H9 (cell line): ENCODE results near the gene PEX5. TPM values are rescaled to one million over a fixed set of nuclear protein-coding genes. Genes with fewer than 3 reads are reported as not detected.

ENCODE experiments used
- DNase-seq: peaks from one replicate; pipeline ENCODE4 v3.0.0-alpha.2; 2017
- H2AFZ ChIP-seq: one replicate; pipeline ENCODE4 v1.6.1; 2013; ENCODE audit warnings: mild to moderate bottlenecking, low read length, control low read depth, moderate library complexity
- H2AK5ac ChIP-seq: 2 replicates; pipeline ENCODE4 v1.6.1; 2013; ENCODE audit warnings: low read length, control low read depth, mixed read lengths; ENCODE audit not compliant: insufficient read length
- H2BK120ac ChIP-seq: one replicate; pipeline ENCODE4 v1.6.1; 2013; ENCODE audit warnings: low read depth, mild to moderate bottlenecking, low read length, control low read depth, inconsistent platforms; ENCODE audit not compliant: poor library complexity, severe bottlenecking
- H2BK12ac ChIP-seq: 2 replicates; pipeline ENCODE4 v1.6.1; 2013; ENCODE audit warnings: low read length, control low read depth, mixed read lengths, low read depth; ENCODE audit not compliant: insufficient read length
- H2BK15ac ChIP-seq: 2 replicates; pipeline ENCODE4 v1.6.1; 2013; ENCODE audit warnings: low read depth, low read length, control low read depth
- H2BK20ac ChIP-seq: one replicate; pipeline ENCODE4 v1.6.1; 2013; ENCODE audit warnings: low read depth, mild to moderate bottlenecking, low read length, control low read depth, inconsistent platforms; ENCODE audit not compliant: poor library complexity, severe bottlenecking
- H2BK5ac ChIP-seq: 2 replicates; pipeline ENCODE4 v1.6.1; 2013; ENCODE audit warnings: low read length, control low read depth, mixed read lengths; ENCODE audit not compliant: insufficient read length
- H3K14ac ChIP-seq: 2 replicates; pipeline ENCODE4 v1.6.1; 2013; ENCODE audit warnings: low read length, control low read depth; ENCODE audit not compliant: insufficient read depth
- H3K18ac ChIP-seq: 2 replicates; pipeline ENCODE4 v1.6.1; 2013; ENCODE audit warnings: low read depth, mild to moderate bottlenecking, mixed read lengths, low read length, control low read depth; ENCODE audit not compliant: insufficient read length
- H3K23ac ChIP-seq: 2 replicates; pipeline ENCODE4 v1.6.1; 2013; ENCODE audit warnings: low read length, control low read depth, mixed read lengths, low read depth; ENCODE audit not compliant: insufficient read length
- H3K23me2 ChIP-seq: 2 replicates; pipeline ENCODE4 v1.6.1; 2013; ENCODE audit warnings: low read depth, mild to moderate bottlenecking, mixed read lengths, low read length, control low read depth; ENCODE audit not compliant: insufficient read length, poor library complexity, severe bottlenecking
- H3K27ac ChIP-seq: 2 replicates; pipeline ENCODE4 v1.5.1; 2013; ENCODE audit warnings: low read length, control low read depth, mixed read lengths, low read depth; ENCODE audit not compliant: insufficient read length
- H3K27me3 ChIP-seq: 2 replicates; pipeline ENCODE4 v1.6.1; 2013; ENCODE audit warnings: low read length, control low read depth, inconsistent platforms; ENCODE audit not compliant: insufficient read depth
- H3K4ac ChIP-seq: 2 replicates; pipeline ENCODE4 v1.6.1; 2013; ENCODE audit warnings: low read depth, mild to moderate bottlenecking, control low read depth, inconsistent platforms, low read length, moderate library complexity
- H3K4me1 ChIP-seq: 2 replicates; pipeline ENCODE4 v1.6.1; 2013; ENCODE audit warnings: low read length, control low read depth, inconsistent platforms; ENCODE audit not compliant: insufficient read depth
- H3K4me2 ChIP-seq: 2 replicates; pipeline ENCODE4 v1.6.1; 2013; ENCODE audit warnings: low read length, control low read depth, mixed read lengths; ENCODE audit not compliant: insufficient read length, insufficient read depth
- H3K56ac ChIP-seq: 2 replicates; pipeline ENCODE4 v1.6.1; 2013; ENCODE audit warnings: low read depth, mild to moderate bottlenecking, mixed read lengths, low read length, control low read depth; ENCODE audit not compliant: insufficient read length
- H3K79me1 ChIP-seq: 2 replicates; pipeline ENCODE4 v1.6.1; 2013; ENCODE audit warnings: low read depth, mild to moderate bottlenecking, moderate library complexity, low read length, control low read depth, inconsistent platforms; ENCODE audit not compliant: insufficient read depth, poor library complexity, severe bottlenecking
- H3K79me2 ChIP-seq: 2 replicates; pipeline ENCODE4 v1.6.1; 2013; ENCODE audit warnings: low read length, control low read depth, inconsistent platforms; ENCODE audit not compliant: insufficient read depth
- H3K9ac ChIP-seq: 2 replicates; pipeline ENCODE4 v1.6.1; 2013; ENCODE audit warnings: low read length, control low read depth, mixed read lengths; ENCODE audit not compliant: insufficient read length; ENCODE audit errors: extremely low read depth
- H3K9me3 ChIP-seq: one replicate; pipeline ENCODE4 v1.6.1; 2013; ENCODE audit warnings: low read depth, low read length, inconsistent platforms; ENCODE audit not compliant: control insufficient read depth
- H3T11ph ChIP-seq: one replicate; pipeline ENCODE4 v1.6.1; 2013; ENCODE audit warnings: mild to moderate bottlenecking, low read length, control low read depth, inconsistent platforms
- H4K20me1 ChIP-seq: one replicate; pipeline ENCODE4 v1.6.1; 2013; ENCODE audit not compliant: control insufficient read depth, insufficient read length, insufficient read depth
- H4K5ac ChIP-seq: 2 replicates; pipeline ENCODE4 v1.6.1; 2013; ENCODE audit warnings: low read depth, mild to moderate bottlenecking, mixed read lengths, low read length, control low read depth; ENCODE audit not compliant: insufficient read length
- H4K8ac ChIP-seq: replicated peaks from 2 replicates; pipeline ENCODE4 v1.6.1; 2013; ENCODE audit warnings: low read length, control low read depth, mixed read lengths, low read depth; ENCODE audit not compliant: insufficient read length
- H4K91ac ChIP-seq: 2 replicates; pipeline ENCODE4 v1.6.1; 2013; ENCODE audit warnings: low read depth, mild to moderate bottlenecking, moderate library complexity, mixed read lengths, low read length, control low read depth; ENCODE audit not compliant: insufficient read length
- H3K27ac Mint-ChIP-seq, 3 experiments: 2 replicates in 2 of 3; 3 replicates in 1 of 3; pipeline ENCODE4 v1.8.0; 2020 to 2021; ENCODE audit warnings: mixed read lengths in 3 of 3, mild to moderate bottlenecking in 1 of 3, moderate library complexity in 1 of 3
- H3K27me3 Mint-ChIP-seq: 2 replicates; pipeline ENCODE4 v1.8.0; 2021; ENCODE audit warnings: low read depth, mild to moderate bottlenecking, moderate library complexity, mixed read lengths
- H3K36me3 Mint-ChIP-seq, 3 experiments: 2 replicates in 2 of 3; 3 replicates in 1 of 3; pipeline ENCODE4 v1.8.0; 2020 to 2021; ENCODE audit warnings: low read depth in 3 of 3, mixed read lengths in 3 of 3; ENCODE audit not compliant: insufficient read depth in 1 of 3
- H3K4me1 Mint-ChIP-seq, 2 experiments: 2 replicates each; pipeline ENCODE4 v1.8.0; 2020; ENCODE audit warnings: mixed read lengths in 2 of 2
- H3K4me3 Mint-ChIP-seq, 2 experiments: 2 replicates in 1 of 2; 3 replicates in 1 of 2; pipeline ENCODE4 v1.8.0; 2020 to 2021; ENCODE audit warnings: mild to moderate bottlenecking in 2 of 2, mixed read lengths in 2 of 2, moderate library complexity in 1 of 2
- H3K9me3 Mint-ChIP-seq, 2 experiments: 2 replicates in 1 of 2; 3 replicates in 1 of 2; pipeline ENCODE4 v1.8.0; 2020; ENCODE audit warnings: mild to moderate bottlenecking in 2 of 2, mixed read lengths in 2 of 2, moderate library complexity in 1 of 2
- WGBS: extraction: QIAGEN DNeasy Blood & Tissue Kit; methylation state at CpG from one replicate; pipeline ENCODE4 v1.1.7; 2013; ENCODE audit warnings: missing lambda C conversion rate, low lambda C conversion rate, mixed read lengths; ENCODE audit not compliant: insufficient read length; ENCODE audit errors: extremely low coverage; 5-methylcytosine and 5-hydroxymethylcytosine counted together
- total RNA-seq: library from RNA; stranded (reverse); gene quantifications from 2 replicates; pipeline ENCODE4 v1.2.1, GENCODE V29; 2021
- TF ChIP-seq, protein P1 (sequence below): fragments of 200-600 bp; sonication (generic); conservative IDR thresholded peaks from 3 replicates; pipeline ENCODE4 v1.8.0; 2021; ENCODE audit warnings: antibody characterized with exemption, mild to moderate bottlenecking

PEX5 gene
- total RNA-seq, 1 experiment from 2014 or later, result 40.5 TPM

DNA sequence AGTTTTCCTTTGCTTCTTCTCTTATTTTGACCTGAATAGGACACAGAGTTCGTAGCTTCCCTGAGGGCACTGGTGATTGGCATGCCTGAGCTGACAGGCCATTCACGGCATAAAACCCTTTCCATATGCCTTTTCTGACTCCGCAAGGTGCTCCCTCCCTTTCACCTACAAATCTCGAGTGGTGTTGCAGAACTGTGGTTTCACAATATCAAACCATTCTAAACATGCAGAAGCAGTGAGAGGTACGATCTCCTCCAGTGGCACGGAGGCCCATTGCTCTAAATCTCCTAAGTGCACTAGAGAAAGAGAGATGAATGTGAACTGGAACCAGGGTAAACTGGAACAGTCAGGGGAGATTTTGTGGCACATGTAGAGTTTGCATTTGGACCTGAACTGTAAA lies 35.4 kb upstream of the PEX5 start:
- Histone ChIP-seq H4K8ac (no peak overlapping the region), H3T11ph (no peak overlapping the region), H3K56ac (no peak overlapping the region), H4K20me1 (no peaks in the 10 kb centered on the region), H2BK5ac (no peak overlapping the region), H3K23me2 (no peaks in the 10 kb centered on the region), H3K9ac (no peak overlapping the region), H3K14ac (no peak overlapping the region), H3K4ac (no peak overlapping the region), H3K79me1 (no peaks in the 10 kb centered on the region), H3K79me2 (no peaks in the 10 kb centered on the region), H2BK20ac (no peak overlapping the region), H4K91ac (no peak overlapping the region), H3K27me3 (no peaks in the 10 kb centered on the region), H3K27ac (no peak overlapping the region), H2BK120ac (no peak overlapping the region), H2AFZ (no peak overlapping the region), H3K4me1 (no peaks in the 10 kb centered on the region), H3K23ac (no peak overlapping the region), H3K4me2 (no peak overlapping the region), H3K9me3 (no peaks in the 10 kb centered on the region), H2AK5ac (no peak overlapping the region), H2BK15ac (no peak overlapping the region), H4K5ac (no peak overlapping the region), H2BK12ac (no peak overlapping the region), H3K18ac (no peak overlapping the region)
- TF ChIP-seq, protein P1, sequence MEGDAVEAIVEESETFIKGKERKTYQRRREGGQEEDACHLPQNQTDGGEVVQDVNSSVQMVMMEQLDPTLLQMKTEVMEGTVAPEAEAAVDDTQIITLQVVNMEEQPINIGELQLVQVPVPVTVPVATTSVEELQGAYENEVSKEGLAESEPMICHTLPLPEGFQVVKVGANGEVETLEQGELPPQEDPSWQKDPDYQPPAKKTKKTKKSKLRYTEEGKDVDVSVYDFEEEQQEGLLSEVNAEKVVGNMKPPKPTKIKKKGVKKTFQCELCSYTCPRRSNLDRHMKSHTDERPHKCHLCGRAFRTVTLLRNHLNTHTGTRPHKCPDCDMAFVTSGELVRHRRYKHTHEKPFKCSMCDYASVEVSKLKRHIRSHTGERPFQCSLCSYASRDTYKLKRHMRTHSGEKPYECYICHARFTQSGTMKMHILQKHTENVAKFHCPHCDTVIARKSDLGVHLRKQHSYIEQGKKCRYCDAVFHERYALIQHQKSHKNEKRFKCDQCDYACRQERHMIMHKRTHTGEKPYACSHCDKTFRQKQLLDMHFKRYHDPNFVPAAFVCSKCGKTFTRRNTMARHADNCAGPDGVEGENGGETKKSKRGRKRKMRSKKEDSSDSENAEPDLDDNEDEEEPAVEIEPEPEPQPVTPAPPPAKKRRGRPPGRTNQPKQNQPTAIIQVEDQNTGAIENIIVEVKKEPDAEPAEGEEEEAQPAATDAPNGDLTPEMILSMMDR, result no peak
- H3K9me3 Mint-ChIP-seq, result no peaks in the 10 kb centered on the region
- H3K27me3 Mint-ChIP-seq, result no peaks in the 10 kb centered on the region
- H3K36me3 Mint-ChIP-seq, result peaks cover 0 to 21% (median 20%) of the 10 kb centered on the region in 3 experiments; a peak in 6 of 7 replicates
- H3K27ac Mint-ChIP-seq, result no peak overlapping the region
- no peaks in the 10 kb centered on the region for H3K4me1 Mint-ChIP-seq
- WGBS, result no CpG with 5 or more reads among the region's 6 CpGs
- DNase-seq, result no peak
- no peak overlapping the region for H3K4me3 Mint-ChIP-seq
